Testis (tissue), 2 donors: ENCODE results near the gene NFATC3.

Experiments used
- CTCF ChIP-seq, 3 experiments: fragments of 450-650 bp in 2 of 3; fragments of 200-600 bp in 1 of 3; sonication (generic) in 1 of 3; IDR thresholded peaks; one replicate each; pipeline ENCODE4 v1.5.1; 2016 to 2019; ENCODE audit warnings: antibody characterized with exemption in 3 of 3, mild to moderate bottlenecking in 2 of 3, moderate library complexity in 1 of 3
- POLR2A ChIP-seq: fragments of 450-650 bp; IDR thresholded peaks from one replicate; pipeline ENCODE4 v1.6.1; 2017; ENCODE audit warnings: antibody characterized with exemption, mild to moderate bottlenecking, moderate library complexity

GRCh38 chr16:68187505-68187904, 102.3 kb downstream of the NFATC3 start:
- TF ChIP-seq CTCF (IDR thresholded peaks at IDR 0.05), result no peak
- TF ChIP-seq POLR2A, result no peak
